GM12878 (cell line): ENCODE measurements around the gene SRMS.

Experiments used
- CEBPB ChIP-seq, 2 experiments: fragments of 150-350 bp in 1 of 2; IDR thresholded peaks; 2 replicates each; pipeline ENCODE4 v1.6.1; 2012 to 2014; ENCODE audit warnings: low read depth in 2 of 2, low read length in 2 of 2, borderline replicate concordance in 1 of 2, inconsistent platforms in 1 of 2
- CHD1 ChIP-seq: IDR thresholded peaks from 2 replicates; pipeline ENCODE4 v1.6.1; 2012; ENCODE audit warnings: low read depth, low read length, improper control_type of control experiment
- EZH2 ChIP-seq: IDR thresholded peaks from 2 replicates; pipeline ENCODE4 v1.6.1; 2012; ENCODE audit warnings: low read depth, mild to moderate bottlenecking, control low read depth, inconsistent platforms, low read length, borderline replicate concordance; ENCODE audit not compliant: control insufficient read depth
- KAT2A ChIP-seq: conservative IDR thresholded peaks from 2 replicates; pipeline ENCODE4 v1.6.1; 2011; ENCODE audit warnings: low read depth, low read length; ENCODE audit not compliant: control insufficient read depth
- TAF1 ChIP-seq: IDR thresholded peaks from 2 replicates; pipeline ENCODE4 v1.6.1; 2011; ENCODE audit warnings: mild to moderate bottlenecking, low read depth, low read length, borderline replicate concordance
- YBX1 ChIP-seq: fragments of 450-650 bp; IDR thresholded peaks from 2 replicates; pipeline ENCODE4 v1.6.1; 2016; ENCODE audit warnings: antibody characterized with exemption
- TF ChIP-seq, protein P1 (sequence below): IDR thresholded peaks from 2 replicates; pipeline ENCODE4 v1.6.1; 2011; ENCODE audit warnings: low read depth, mild to moderate bottlenecking, low read length, moderate library complexity, borderline replicate concordance; ENCODE audit errors: extremely low read depth
- TF ChIP-seq, protein P2 (sequence below), 3 experiments: IDR thresholded peaks in 2 of 3; conservative IDR thresholded peaks in 1 of 3; 2 replicates each; pipeline ENCODE4 v1.5.1; 2011; ENCODE audit warnings: low read depth in 3 of 3, low read length in 3 of 3, mild to moderate bottlenecking in 3 of 3, control low read depth in 2 of 3, moderate library complexity in 2 of 3, inconsistent platforms in 1 of 3, mixed read lengths in 1 of 3; ENCODE audit not compliant: control insufficient read depth in 2 of 3, insufficient read depth in 1 of 3; ENCODE audit errors: extremely low read depth in 1 of 3

DNA sequence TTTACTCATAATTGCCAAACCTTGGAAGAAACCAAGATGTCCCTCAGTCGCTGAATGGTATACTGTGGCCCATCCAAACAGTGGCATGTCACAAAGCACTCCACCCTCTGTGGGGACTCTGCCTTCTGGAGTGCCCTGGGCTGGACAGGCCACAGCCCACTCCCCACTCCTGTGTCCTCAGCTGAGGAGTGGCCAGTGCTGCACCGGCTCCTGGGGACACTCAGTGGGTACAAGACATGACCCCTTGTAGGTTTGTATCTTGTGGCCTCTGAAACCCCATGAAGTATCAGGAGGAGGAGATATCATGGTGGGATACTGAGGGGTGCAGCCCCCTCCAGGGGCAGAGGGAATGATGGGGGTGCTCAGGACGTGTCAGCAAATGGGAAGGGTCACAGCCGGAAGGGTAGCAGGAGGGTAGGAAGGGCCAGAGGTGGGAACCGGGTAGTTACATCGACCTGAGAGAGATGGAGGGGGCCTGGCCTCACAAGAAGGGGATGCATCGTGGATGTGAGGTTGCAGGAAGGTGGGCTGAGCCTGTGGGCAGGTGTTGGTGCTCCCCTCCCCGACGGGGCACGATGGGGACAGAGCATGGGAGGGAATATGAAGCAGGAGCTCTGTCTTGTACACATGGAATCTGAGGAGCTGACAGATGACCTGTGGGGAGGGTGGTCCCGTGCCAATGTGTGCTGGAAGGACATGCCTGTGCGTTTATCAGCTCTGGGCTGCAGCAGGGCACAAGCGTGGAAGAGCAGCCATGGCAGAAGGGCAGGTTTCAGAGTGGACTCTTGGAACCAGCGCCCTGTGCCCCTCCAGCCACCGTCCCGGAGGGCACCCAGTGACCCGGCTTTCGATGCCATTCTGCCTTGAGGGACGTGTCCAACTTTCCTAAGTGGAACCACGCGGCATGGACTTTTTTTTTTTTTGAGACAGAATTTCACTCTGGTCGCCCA, 38.3 kb upstream of the SRMS start:
- TF ChIP-seq, protein P1, sequence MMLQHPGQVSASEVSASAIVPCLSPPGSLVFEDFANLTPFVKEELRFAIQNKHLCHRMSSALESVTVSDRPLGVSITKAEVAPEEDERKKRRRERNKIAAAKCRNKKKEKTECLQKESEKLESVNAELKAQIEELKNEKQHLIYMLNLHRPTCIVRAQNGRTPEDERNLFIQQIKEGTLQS = no peak
- TF ChIP-seq, protein P2, sequence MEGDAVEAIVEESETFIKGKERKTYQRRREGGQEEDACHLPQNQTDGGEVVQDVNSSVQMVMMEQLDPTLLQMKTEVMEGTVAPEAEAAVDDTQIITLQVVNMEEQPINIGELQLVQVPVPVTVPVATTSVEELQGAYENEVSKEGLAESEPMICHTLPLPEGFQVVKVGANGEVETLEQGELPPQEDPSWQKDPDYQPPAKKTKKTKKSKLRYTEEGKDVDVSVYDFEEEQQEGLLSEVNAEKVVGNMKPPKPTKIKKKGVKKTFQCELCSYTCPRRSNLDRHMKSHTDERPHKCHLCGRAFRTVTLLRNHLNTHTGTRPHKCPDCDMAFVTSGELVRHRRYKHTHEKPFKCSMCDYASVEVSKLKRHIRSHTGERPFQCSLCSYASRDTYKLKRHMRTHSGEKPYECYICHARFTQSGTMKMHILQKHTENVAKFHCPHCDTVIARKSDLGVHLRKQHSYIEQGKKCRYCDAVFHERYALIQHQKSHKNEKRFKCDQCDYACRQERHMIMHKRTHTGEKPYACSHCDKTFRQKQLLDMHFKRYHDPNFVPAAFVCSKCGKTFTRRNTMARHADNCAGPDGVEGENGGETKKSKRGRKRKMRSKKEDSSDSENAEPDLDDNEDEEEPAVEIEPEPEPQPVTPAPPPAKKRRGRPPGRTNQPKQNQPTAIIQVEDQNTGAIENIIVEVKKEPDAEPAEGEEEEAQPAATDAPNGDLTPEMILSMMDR (IDR thresholded peaks at IDR 0.05 in 2 of 3, conservative IDR thresholded peaks at IDR 0.05 in 1 of 3; ENCODE audit: control insufficient read depth in 2 of 3, extremely low read depth in 1 of 3, insufficient read depth in 1 of 3, low read depth in 3 of 3, low read length in 3 of 3) = no peak
- TF ChIP-seq TAF1 (no peak), YBX1 (no peak), EZH2 (no peak), CHD1 (no peak), KAT2A (no peak), CEBPB (IDR thresholded peaks at IDR 0.05; ENCODE audit: borderline replicate concordance in 1 of 2, low read depth in 2 of 2, low read length in 2 of 2) (no peak)
